HL-60 (cell line): ENCODE results near the gene TMIGD2.
"Not testable (repeated sequence)": the region's sequence is repeated elsewhere in the genome, so short reads cannot be mapped to it uniquely, and the experiment has no call there.

Experiments used
- DNase-seq, 2 experiments: peaks; one replicate each; pipeline ENCODE4 v3.0.0-alpha.2; 2010 to 2020; ENCODE audit warnings: low read depth in 1 of 2, low spot score in 1 of 2
- H3K27ac ChIP-seq: fragments of 250-450 bp; sonication (Bioruptor Pico); replicated peaks from 2 replicates; pipeline ENCODE4 v1.5.1; 2020; ENCODE audit warnings: mild to moderate bottlenecking, moderate library complexity
- H3K27me3 ChIP-seq: fragments of 250-450 bp; sonication (Bioruptor Pico); 2 replicates; pipeline ENCODE4 v1.5.1; 2021; ENCODE audit warnings: mild to moderate bottlenecking, moderate library complexity; ENCODE audit not compliant: insufficient read depth, poor library complexity, severe bottlenecking
- H3K4me3 ChIP-seq: replicated peaks from 2 replicates; pipeline ENCODE4 v1.5.1; 2011; ENCODE audit warnings: mild to moderate bottlenecking, control low read depth, low read length; ENCODE audit not compliant: insufficient read depth
- CTCF ChIP-seq: IDR thresholded peaks from one replicate; pipeline ENCODE4 v1.5.1; 2011; ENCODE audit warnings: low read length, control low read depth, inconsistent platforms; ENCODE audit not compliant: insufficient read depth
- GABPA ChIP-seq: IDR thresholded peaks from 2 replicates; pipeline ENCODE4 v1.6.1; 2012; ENCODE audit warnings: low read depth
- POLR2AphosphoS5 ChIP-seq: IDR thresholded peaks from 2 replicates; pipeline ENCODE4 v1.6.1; 2012; ENCODE audit warnings: low read depth
- REST ChIP-seq: IDR thresholded peaks from 2 replicates; pipeline ENCODE4 v1.6.1; 2012; ENCODE audit warnings: low read depth; ENCODE audit not compliant: insufficient replicate concordance
- SPI1 ChIP-seq: IDR thresholded peaks from 2 replicates; pipeline ENCODE4 v1.6.1; 2012; ENCODE audit warnings: low read depth, mild to moderate bottlenecking, borderline replicate concordance

The TMIGD2 gene

GRCh38 chr19:4286141-4286540 lies 16.0 kb downstream of the TMIGD2 start:
- H3K4me3 ChIP-seq, H3K27ac ChIP-seq, DNase-seq, H3K27me3 ChIP-seq: not testable (repeated sequence)

- no peak overlapping the region for H3K4me3 ChIP-seq
- peaks cover 10% of the 10 kb centered on the region for H3K27me3 ChIP-seq
- no peak for TF ChIP-seq GABPA
- TF ChIP-seq REST, result no peak
- DNase-seq, result no peak
- no peak overlapping the region for H3K27ac ChIP-seq
Observed at GRCh38 chr19:4284974-4285373, 17.2 kb downstream of the TMIGD2 start.

GRCh38 chr19:4284176-4284958 lies 17.8 kb downstream of the TMIGD2 start:
- H3K4me3 ChIP-seq, result no peak overlapping the region
- H3K27ac ChIP-seq, result no peak overlapping the region
- TF ChIP-seq GABPA (no peak), REST (no peak), POLR2AphosphoS5 (no peak), CTCF (no peak), SPI1 (no peak)
- peaks cover 16% of the 10 kb centered on the region for H3K27me3 ChIP-seq
- DNase-seq, result no peak

GRCh38 chr19:4279530-4280422 lies 22.4 kb downstream of the TMIGD2 start:
- Histone ChIP-seq H3K27ac (no peak overlapping the region), H3K4me3 (no peak overlapping the region), H3K27me3 (peaks cover 28% of the 10 kb centered on the region)
- DNase-seq, result no peak
- TF ChIP-seq SPI1 (no peak), GABPA (no peak), CTCF (no peak), POLR2AphosphoS5 (no peak), REST (no peak)
